A673 (cell line): ENCODE measurements around the gene SMAD3.

ENCODE experiments used
- EZH2 ChIP-seq: fragments of 200-600 bp; sonication (generic); IDR thresholded peaks from 2 replicates; pipeline ENCODE4 v1.6.1; 2017; ENCODE audit warnings: borderline replicate concordance, low read depth, mild to moderate bottlenecking, mixed read lengths, antibody characterized with exemption, low read length; ENCODE audit not compliant: poor library complexity, severe bottlenecking
- TF ChIP-seq, protein P1 (sequence below): fragments of 300-800, 200-600 bp; sonication (generic); conservative IDR thresholded peaks from 2 replicates; pipeline ENCODE4 v1.5.1; 2017; ENCODE audit warnings: low read depth, mild to moderate bottlenecking, antibody characterized with exemption, low read length, moderate library complexity, mixed read lengths

GRCh38 chr15:67174446-67174845, 109.0 kb downstream of the SMAD3 start:
- TF ChIP-seq, protein P1, sequence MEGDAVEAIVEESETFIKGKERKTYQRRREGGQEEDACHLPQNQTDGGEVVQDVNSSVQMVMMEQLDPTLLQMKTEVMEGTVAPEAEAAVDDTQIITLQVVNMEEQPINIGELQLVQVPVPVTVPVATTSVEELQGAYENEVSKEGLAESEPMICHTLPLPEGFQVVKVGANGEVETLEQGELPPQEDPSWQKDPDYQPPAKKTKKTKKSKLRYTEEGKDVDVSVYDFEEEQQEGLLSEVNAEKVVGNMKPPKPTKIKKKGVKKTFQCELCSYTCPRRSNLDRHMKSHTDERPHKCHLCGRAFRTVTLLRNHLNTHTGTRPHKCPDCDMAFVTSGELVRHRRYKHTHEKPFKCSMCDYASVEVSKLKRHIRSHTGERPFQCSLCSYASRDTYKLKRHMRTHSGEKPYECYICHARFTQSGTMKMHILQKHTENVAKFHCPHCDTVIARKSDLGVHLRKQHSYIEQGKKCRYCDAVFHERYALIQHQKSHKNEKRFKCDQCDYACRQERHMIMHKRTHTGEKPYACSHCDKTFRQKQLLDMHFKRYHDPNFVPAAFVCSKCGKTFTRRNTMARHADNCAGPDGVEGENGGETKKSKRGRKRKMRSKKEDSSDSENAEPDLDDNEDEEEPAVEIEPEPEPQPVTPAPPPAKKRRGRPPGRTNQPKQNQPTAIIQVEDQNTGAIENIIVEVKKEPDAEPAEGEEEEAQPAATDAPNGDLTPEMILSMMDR, result no peak
- no peak for TF ChIP-seq EZH2
